ENCODE results near the gene GET4.

DNA sequence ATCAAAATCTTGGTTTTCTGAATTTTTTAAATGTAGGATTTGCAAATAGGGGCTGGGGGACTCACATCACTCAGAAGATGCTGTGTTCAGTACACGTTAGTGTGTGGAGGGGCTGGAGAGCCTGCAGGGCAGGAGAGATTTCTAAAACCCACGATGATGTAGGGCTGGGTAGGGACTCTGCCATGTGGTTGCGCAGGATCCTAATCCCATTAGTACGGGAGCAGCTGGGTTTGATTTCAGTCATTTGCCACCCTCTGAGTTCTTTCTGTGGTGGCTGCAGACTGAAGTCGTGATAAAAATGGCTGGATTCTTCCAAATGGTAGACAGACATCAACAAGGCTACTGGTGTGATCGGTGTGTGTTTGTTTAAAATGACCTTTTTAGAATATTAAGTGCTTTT is 14.2 kb upstream of the GET4 start:
- TF ChIP-seq ZNF274 (IDR thresholded peaks at IDR 0.05; ENCODE audit: insufficient read depth, insufficient read length), result no peak
- no peak for TF ChIP-seq SMAD1 (IDR thresholded peaks at IDR 0.05; ENCODE audit: low read depth, partially characterized antibody)
- TF ChIP-seq FOXM1 (IDR thresholded peaks at IDR 0.05; ENCODE audit: low read depth, low read length), result no peak
- TF ChIP-seq POLR2A (IDR thresholded peaks at IDR 0.05; ENCODE audit: low read depth, low read length), result no peak
- TF ChIP-seq YY1 (IDR thresholded peaks at IDR 0.05; ENCODE audit: low read depth, low read length), result no peak
- TF ChIP-seq SP1 (IDR thresholded peaks at IDR 0.05; ENCODE audit: low read depth, low read length), result no peak
- TF ChIP-seq DPF2 (IDR thresholded peaks at IDR 0.05), result no peak
- TF ChIP-seq MTA3 (IDR thresholded peaks at IDR 0.05; ENCODE audit: borderline replicate concordance, low read length), result no peak
- no peak for TF ChIP-seq EZH2 (IDR thresholded peaks at IDR 0.05; ENCODE audit: borderline replicate concordance, control insufficient read depth, low read depth, low read length)
- no peak for TF ChIP-seq FOS (IDR thresholded peaks at IDR 0.05; ENCODE audit: borderline replicate concordance, extremely low read depth, insufficient read length)
- TF ChIP-seq, protein P1, sequence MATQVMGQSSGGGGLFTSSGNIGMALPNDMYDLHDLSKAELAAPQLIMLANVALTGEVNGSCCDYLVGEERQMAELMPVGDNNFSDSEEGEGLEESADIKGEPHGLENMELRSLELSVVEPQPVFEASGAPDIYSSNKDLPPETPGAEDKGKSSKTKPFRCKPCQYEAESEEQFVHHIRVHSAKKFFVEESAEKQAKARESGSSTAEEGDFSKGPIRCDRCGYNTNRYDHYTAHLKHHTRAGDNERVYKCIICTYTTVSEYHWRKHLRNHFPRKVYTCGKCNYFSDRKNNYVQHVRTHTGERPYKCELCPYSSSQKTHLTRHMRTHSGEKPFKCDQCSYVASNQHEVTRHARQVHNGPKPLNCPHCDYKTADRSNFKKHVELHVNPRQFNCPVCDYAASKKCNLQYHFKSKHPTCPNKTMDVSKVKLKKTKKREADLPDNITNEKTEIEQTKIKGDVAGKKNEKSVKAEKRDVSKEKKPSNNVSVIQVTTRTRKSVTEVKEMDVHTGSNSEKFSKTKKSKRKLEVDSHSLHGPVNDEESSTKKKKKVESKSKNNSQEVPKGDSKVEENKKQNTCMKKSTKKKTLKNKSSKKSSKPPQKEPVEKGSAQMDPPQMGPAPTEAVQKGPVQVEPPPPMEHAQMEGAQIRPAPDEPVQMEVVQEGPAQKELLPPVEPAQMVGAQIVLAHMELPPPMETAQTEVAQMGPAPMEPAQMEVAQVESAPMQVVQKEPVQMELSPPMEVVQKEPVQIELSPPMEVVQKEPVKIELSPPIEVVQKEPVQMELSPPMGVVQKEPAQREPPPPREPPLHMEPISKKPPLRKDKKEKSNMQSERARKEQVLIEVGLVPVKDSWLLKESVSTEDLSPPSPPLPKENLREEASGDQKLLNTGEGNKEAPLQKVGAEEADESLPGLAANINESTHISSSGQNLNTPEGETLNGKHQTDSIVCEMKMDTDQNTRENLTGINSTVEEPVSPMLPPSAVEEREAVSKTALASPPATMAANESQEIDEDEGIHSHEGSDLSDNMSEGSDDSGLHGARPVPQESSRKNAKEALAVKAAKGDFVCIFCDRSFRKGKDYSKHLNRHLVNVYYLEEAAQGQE (IDR thresholded peaks at IDR 0.05; ENCODE audit: low read depth, low read length), result no peak
